Keratinocyte (primary cell): Measurements from ENCODE around the gene UGT1A8. TPM values are rescaled to one million over a fixed set of nuclear protein-coding genes. Genes with fewer than 3 reads are reported as not detected.
A peak's percentile ranks its signal among the peaks of the same experiment; 100 is the strongest.

ENCODE experiments used
- DNase-seq: peaks from one replicate; pipeline ENCODE4 v3.0.0-alpha.2; 2011; ENCODE audit warnings: low read depth, missing footprints, low spot score
- FAIRE-seq: peaks from 2 replicates; lab custom pipeline; 2011; peaks lifted over from hg19 to GRCh38; lab: Jason Lieb, UNC
- H2AFZ ChIP-seq: 2 replicates; pipeline ENCODE4 v1.6.0; 2012; ENCODE audit warnings: low read length, control low read depth, inconsistent platforms; ENCODE audit not compliant: control insufficient read depth
- H3K27ac ChIP-seq: 2 replicates; pipeline ENCODE4 v1.5.1; 2011; ENCODE audit warnings: low read length; ENCODE audit not compliant: control insufficient read depth, insufficient read depth
- H3K27me3 ChIP-seq: 3 replicates; pipeline ENCODE4 v1.6.0; 2011; ENCODE audit warnings: low read length; ENCODE audit not compliant: control insufficient read depth, insufficient read depth; ENCODE audit errors: extremely low read depth
- H3K36me3 ChIP-seq, 2 experiments: 2 replicates in 1 of 2; 3 replicates in 1 of 2; pipeline ENCODE4 v1.5.1; 2011; ENCODE audit warnings: low read length in 2 of 2, mild to moderate bottlenecking in 1 of 2; ENCODE audit not compliant: control insufficient read depth in 2 of 2, insufficient read depth in 2 of 2; ENCODE audit errors: extremely low read depth in 1 of 2
- H3K4me1 ChIP-seq: 3 replicates; pipeline ENCODE4 v1.5.1; 2011; ENCODE audit warnings: low read length; ENCODE audit not compliant: control insufficient read depth, insufficient read depth; ENCODE audit errors: extremely low read depth
- H3K4me2 ChIP-seq: 3 replicates; pipeline ENCODE4 v1.6.0; 2011; ENCODE audit warnings: low read depth, low read length; ENCODE audit not compliant: control insufficient read depth, insufficient read depth; ENCODE audit errors: extremely low read depth
- H3K4me3 ChIP-seq, 3 experiments: fragments of 200-600 bp in 1 of 3; sonication (generic) in 1 of 3; 2 replicates in 2 of 3; 3 replicates in 1 of 3; pipeline ENCODE4 v1.5.1; 2011 to 2016; ENCODE audit warnings: low read length in 3 of 3, mild to moderate bottlenecking in 3 of 3, control low read depth in 2 of 3, inconsistent platforms in 1 of 3, low read depth in 1 of 3, mixed read lengths in 1 of 3, mixed run types in 1 of 3, moderate library complexity in 1 of 3; ENCODE audit not compliant: control insufficient read depth in 2 of 3, insufficient read depth in 2 of 3; ENCODE audit errors: extremely low read depth in 1 of 3
- H3K79me2 ChIP-seq: 2 replicates; pipeline ENCODE4 v1.6.0; 2012; ENCODE audit warnings: low read length; ENCODE audit not compliant: control insufficient read depth, insufficient read depth
- H3K9ac ChIP-seq: 3 replicates; pipeline ENCODE4 v1.6.0; 2011; ENCODE audit warnings: low read length; ENCODE audit not compliant: control insufficient read depth, insufficient read depth; ENCODE audit errors: extremely low read depth
- H3K9me1 ChIP-seq: 3 replicates; pipeline ENCODE4 v1.6.0; 2011; ENCODE audit warnings: low read length; ENCODE audit not compliant: control insufficient read depth, insufficient read depth; ENCODE audit errors: extremely low read depth
- H3K9me3 ChIP-seq: 2 replicates; pipeline ENCODE4 v1.5.1; 2012; ENCODE audit warnings: low read depth, low read length; ENCODE audit not compliant: control insufficient read depth
- H4K20me1 ChIP-seq: 3 replicates; pipeline ENCODE4 v1.6.0; 2011; ENCODE audit warnings: low read length; ENCODE audit not compliant: control insufficient read depth, insufficient read depth; ENCODE audit errors: extremely low read depth
- EZH2 ChIP-seq: IDR thresholded peaks from one replicate; pipeline ENCODE4 v1.6.1; 2012; ENCODE audit warnings: inconsistent platforms, mild to moderate bottlenecking, low read length, moderate library complexity
- dilution Hi-C: fragments of 300-500 bp; cut with MboI; formaldehyde crosslinking; loops from one replicate; pipeline ENCODE4 v1.7.0; 2020; ENCODE audit warnings: low sequenced_read_pairs; ENCODE audit not compliant: extremely low pct_ligation_motif_present
- polyA plus RNA-seq, 5 experiments: library from polyadenylated mRNA; depleted of rRNA in 3 of 5; stranded (reverse) in 3 of 5; stranded (forward) in 1 of 5; unstranded in 1 of 5; fragments of >200 nt; gene quantifications; 1 replicate in 1 of 5; 2 replicates in 3 of 5; 3 replicates in 1 of 5; pipeline versions ENCODE4 v1.2.1 to v1.2.3, GENCODE V29; 2011 to 2012; ENCODE audit warnings: missing spikeins in 2 of 5, low read depth in 1 of 5, low replicate concordance in 1 of 5
- TF ChIP-seq, protein P1 (sequence below), 3 experiments: IDR thresholded peaks in 1 of 3; conservative IDR thresholded peaks in 1 of 3; optimal IDR thresholded peaks in 1 of 3; 2 replicates in 2 of 3; 3 replicates in 1 of 3; pipeline versions ENCODE3 to v1.5.1; 2011; ENCODE audit warnings: low read length in 3 of 3, mild to moderate bottlenecking in 3 of 3, moderate library complexity in 2 of 3, control low read depth in 1 of 3, inconsistent platforms in 1 of 3; ENCODE audit not compliant: insufficient read depth in 2 of 3; ENCODE audit errors: extremely low read depth in 1 of 3

UGT1A8 gene
- polyA plus RNA-seq, 1 donor (not counting 4 experiments of a cell fraction or from before 2014, with no cell fraction given), result 0.64 TPM

- H3K27me3 ChIP-seq, result no peaks in the 10 kb centered on the region
- H3K4me2 ChIP-seq, result peak overlapping the region; percentile 80
- dilution Hi-C loops, result no loop called here
- no peaks in the 10 kb centered on the region for H4K20me1 ChIP-seq
- H3K9me3 ChIP-seq, result no peaks in the 10 kb centered on the region
- peak overlapping the region in 1 of 3 experiments; percentile 40 for H3K4me3 ChIP-seq
- H3K36me3 ChIP-seq, result no peaks in the 10 kb centered on the region
- peaks cover 9% of the 10 kb centered on the region for H3K79me2 ChIP-seq
- H3K27ac ChIP-seq, result peak overlapping the region; percentile 16
- peak; percentile 28 for DNase-seq
- H3K9ac ChIP-seq, result no peak overlapping the region
- peak; percentile 90 for FAIRE-seq
- peaks cover 34% of the 10 kb centered on the region for H3K4me1 ChIP-seq
- H2AFZ ChIP-seq, result no peak overlapping the region
- TF ChIP-seq, protein P1, sequence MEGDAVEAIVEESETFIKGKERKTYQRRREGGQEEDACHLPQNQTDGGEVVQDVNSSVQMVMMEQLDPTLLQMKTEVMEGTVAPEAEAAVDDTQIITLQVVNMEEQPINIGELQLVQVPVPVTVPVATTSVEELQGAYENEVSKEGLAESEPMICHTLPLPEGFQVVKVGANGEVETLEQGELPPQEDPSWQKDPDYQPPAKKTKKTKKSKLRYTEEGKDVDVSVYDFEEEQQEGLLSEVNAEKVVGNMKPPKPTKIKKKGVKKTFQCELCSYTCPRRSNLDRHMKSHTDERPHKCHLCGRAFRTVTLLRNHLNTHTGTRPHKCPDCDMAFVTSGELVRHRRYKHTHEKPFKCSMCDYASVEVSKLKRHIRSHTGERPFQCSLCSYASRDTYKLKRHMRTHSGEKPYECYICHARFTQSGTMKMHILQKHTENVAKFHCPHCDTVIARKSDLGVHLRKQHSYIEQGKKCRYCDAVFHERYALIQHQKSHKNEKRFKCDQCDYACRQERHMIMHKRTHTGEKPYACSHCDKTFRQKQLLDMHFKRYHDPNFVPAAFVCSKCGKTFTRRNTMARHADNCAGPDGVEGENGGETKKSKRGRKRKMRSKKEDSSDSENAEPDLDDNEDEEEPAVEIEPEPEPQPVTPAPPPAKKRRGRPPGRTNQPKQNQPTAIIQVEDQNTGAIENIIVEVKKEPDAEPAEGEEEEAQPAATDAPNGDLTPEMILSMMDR (optimal IDR thresholded peaks at IDR 0.05 in 1 of 3, IDR thresholded peaks at IDR 0.05 in 1 of 3, conservative IDR thresholded peaks at IDR 0.05 in 1 of 3; ENCODE audit: extremely low read depth in 1 of 3, insufficient read depth in 2 of 3, low read length in 3 of 3), result no peak
- TF ChIP-seq EZH2, result no peak
- no peaks in the 10 kb centered on the region for H3K9me1 ChIP-seq
Measured at GRCh38 chr2:233761040-233761769, 143.8 kb downstream of the UGT1A8 start.

DNA sequence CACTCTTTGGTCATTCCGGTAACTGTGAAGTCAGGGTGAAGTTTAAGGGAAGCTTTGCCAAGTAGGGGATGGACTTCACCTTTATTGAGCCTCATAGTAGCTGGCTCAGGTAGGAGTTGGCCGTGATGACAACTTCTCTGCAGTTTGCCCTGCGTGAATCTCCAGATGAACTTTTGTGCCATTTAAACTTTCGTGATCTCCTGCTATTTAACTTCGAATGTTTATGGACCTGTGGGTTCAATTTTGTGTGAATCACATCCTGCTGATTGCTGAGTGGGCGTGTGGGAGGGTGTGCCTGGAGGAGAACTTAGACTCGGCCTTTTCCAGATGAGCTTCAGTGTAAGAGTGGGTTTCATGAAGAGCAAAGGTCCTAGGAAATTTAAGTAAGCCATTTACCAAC is 146.8 kb downstream of the UGT1A8 start:
- Histone ChIP-seq H2AFZ (no peak overlapping the region), H3K4me2 (peak overlapping the region; percentile 44), H3K36me3 (peaks cover 5 to 10% of the 10 kb centered on the region in 2 experiments), H3K27me3 (no peaks in the 10 kb centered on the region), H4K20me1 (no peaks in the 10 kb centered on the region), H3K9me3 (no peaks in the 10 kb centered on the region), H3K4me3 (no peak overlapping the region), H3K9me1 (no peaks in the 10 kb centered on the region), H3K9ac (no peak overlapping the region), H3K4me1 (peaks cover 34% of the 10 kb centered on the region), H3K27ac (no peak overlapping the region), H3K79me2 (peaks cover 7% of the 10 kb centered on the region)
- dilution Hi-C loops, result no loop called here
- TF ChIP-seq EZH2, result no peak
- TF ChIP-seq, protein P1 (optimal IDR thresholded peaks at IDR 0.05 in 1 of 3, IDR thresholded peaks at IDR 0.05 in 1 of 3, conservative IDR thresholded peaks at IDR 0.05 in 1 of 3; ENCODE audit: extremely low read depth in 1 of 3, insufficient read depth in 2 of 3, low read length in 3 of 3), result no peak
- peak; percentile 23 for FAIRE-seq
- no peak for DNase-seq
